ENCODE data around the gene BCO1. TPM values are rescaled to one million over a fixed set of nuclear protein-coding genes. Genes with fewer than 3 reads are reported as not detected.
"Not testable (repeated sequence)": the region's sequence is repeated elsewhere in the genome, so short reads cannot be mapped to it uniquely, and the experiment has no call there.

BCO1 gene
- total RNA-seq, 1 donor from 2014 or later: 2.0 TPM

- no peak overlapping the region for H3K27ac Mint-ChIP-seq
These were observed 13.7 kb upstream of the BCO1 start for GRCh38 chr16:81224824-81225223.

GRCh38 chr16:81225697-81226096 lies 12.8 kb upstream of the BCO1 start:
- H3K9me3 Mint-ChIP-seq; H3K36me3 Mint-ChIP-seq; H3K4me3 Mint-ChIP-seq; H3K27ac Mint-ChIP-seq; H3K27me3 Mint-ChIP-seq; H3K4me1 Mint-ChIP-seq (ENCODE audit: unreplicated experiment); DNase-seq (ENCODE audit: extremely low spot score, unreplicated experiment): not testable (repeated sequence)

More at GRCh38 chr16:81224824-81225223, 13.7 kb upstream of the BCO1 start:
- no peak for TF ChIP-seq CTCF (conservative IDR thresholded peaks at IDR 0.05)
- H3K36me3 Mint-ChIP-seq: no peaks in the 10 kb centered on the region
- no peak for DNase-seq (ENCODE audit: extremely low spot score, unreplicated experiment)
- no peak overlapping the region for H3K4me3 Mint-ChIP-seq
- no peaks in the 10 kb centered on the region for H3K9me3 Mint-ChIP-seq
- H3K27me3 Mint-ChIP-seq: peaks cover 9% of the 10 kb centered on the region
- H3K4me1 Mint-ChIP-seq (ENCODE audit: unreplicated experiment): no peaks in the 10 kb centered on the region

- no peak for DNase-seq (ENCODE audit: extremely low spot score, unreplicated experiment)
- Mint-ChIP-seq H3K4me3 (no peak overlapping the region), H3K4me1 (ENCODE audit: unreplicated experiment) (no peaks in the 10 kb centered on the region), H3K27me3 (peaks cover 7% of the 10 kb centered on the region), H3K36me3 (no peaks in the 10 kb centered on the region), H3K9me3 (no peaks in the 10 kb centered on the region), H3K27ac (no peak overlapping the region)
- TF ChIP-seq CTCF (conservative IDR thresholded peaks at IDR 0.05): no peak
These were observed 10.7 kb upstream of the BCO1 start for GRCh38 chr16:81227785-81228184.

GRCh38 chr16:81229811-81230210 lies 8.7 kb upstream of the BCO1 start:
- H3K4me3 Mint-ChIP-seq: no peak overlapping the region
- no peaks in the 10 kb centered on the region for H3K9me3 Mint-ChIP-seq
- TF ChIP-seq CTCF (conservative IDR thresholded peaks at IDR 0.05): no peak
- H3K27me3 Mint-ChIP-seq: peaks cover 7% of the 10 kb centered on the region
- H3K4me1 Mint-ChIP-seq (ENCODE audit: unreplicated experiment): no peaks in the 10 kb centered on the region
- H3K27ac Mint-ChIP-seq: no peak overlapping the region
- H3K36me3 Mint-ChIP-seq: no peaks in the 10 kb centered on the region
- DNase-seq (ENCODE audit: extremely low spot score, unreplicated experiment): no peak

- Mint-ChIP-seq H3K9me3 (no peaks in the 10 kb centered on the region), H3K27ac (no peak overlapping the region), H3K4me3 (no peak overlapping the region), H3K4me1 (ENCODE audit: unreplicated experiment) (no peaks in the 10 kb centered on the region), H3K36me3 (no peaks in the 10 kb centered on the region), H3K27me3 (peaks cover 7% of the 10 kb centered on the region)
- TF ChIP-seq CTCF (conservative IDR thresholded peaks at IDR 0.05): no peak
- no peak for DNase-seq (ENCODE audit: extremely low spot score, unreplicated experiment)
These were observed 7.5 kb upstream of the BCO1 start for GRCh38 chr16:81231014-81231413.

GRCh38 chr16:81232740-81233367 lies 5.6 kb upstream of the BCO1 start:
- TF ChIP-seq CTCF (conservative IDR thresholded peaks at IDR 0.05): no peak
- Mint-ChIP-seq H3K27ac (no peak overlapping the region), H3K36me3 (no peaks in the 10 kb centered on the region), H3K27me3 (peaks cover 7% of the 10 kb centered on the region), H3K4me1 (ENCODE audit: unreplicated experiment) (peaks cover 4% of the 10 kb centered on the region), H3K9me3 (no peaks in the 10 kb centered on the region), H3K4me3 (no peak overlapping the region)
- no peak for DNase-seq (ENCODE audit: extremely low spot score, unreplicated experiment)

Data from type B pancreatic cell (in vitro differentiated cells).